HG02610 (cell line): ENCODE measurements around the gene ARHGAP11A.

Source experiments
- ATAC-seq: cut with Tn5 transposase; IDR thresholded peaks from one replicate; pipeline ENCODE4 v1.9.1; 2021; ENCODE audit warnings: mild to moderate bottlenecking, moderate library complexity; ENCODE audit not compliant: unreplicated experiment

The ARHGAP11A gene

DNA sequence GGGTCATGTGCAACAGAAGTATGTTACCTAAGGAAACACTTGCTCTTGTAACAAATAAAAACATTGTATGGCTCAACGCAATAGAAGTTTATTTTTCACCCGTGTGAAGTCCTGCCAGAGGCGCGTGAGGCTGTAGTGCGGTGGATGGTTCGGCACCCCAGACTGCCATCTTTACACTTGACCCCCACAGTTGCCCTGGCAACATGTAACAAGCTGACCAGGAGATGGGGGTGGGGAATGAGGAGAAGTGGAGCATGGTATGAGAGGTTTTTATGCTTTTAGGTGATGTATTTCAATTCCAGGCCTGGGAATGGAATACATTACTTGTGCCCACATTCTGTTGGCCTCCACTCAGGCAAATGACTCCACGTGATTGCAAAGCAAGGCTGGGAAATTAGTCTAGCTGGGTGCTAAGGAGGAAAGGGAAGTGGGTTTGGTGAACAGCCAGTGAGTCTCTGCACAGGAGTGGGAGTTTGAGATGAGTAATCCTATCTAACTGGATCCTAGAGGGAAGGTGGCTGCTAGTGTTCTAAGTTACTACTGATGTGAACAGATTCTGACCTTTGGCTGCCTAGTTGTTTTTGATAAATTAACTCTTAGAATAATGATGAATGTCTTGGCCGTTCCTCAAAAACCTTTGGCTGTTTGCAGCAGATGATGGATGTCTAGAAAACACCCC lies 68.7 kb downstream of the ARHGAP11A start:
- ATAC-seq: no peak

DNA sequence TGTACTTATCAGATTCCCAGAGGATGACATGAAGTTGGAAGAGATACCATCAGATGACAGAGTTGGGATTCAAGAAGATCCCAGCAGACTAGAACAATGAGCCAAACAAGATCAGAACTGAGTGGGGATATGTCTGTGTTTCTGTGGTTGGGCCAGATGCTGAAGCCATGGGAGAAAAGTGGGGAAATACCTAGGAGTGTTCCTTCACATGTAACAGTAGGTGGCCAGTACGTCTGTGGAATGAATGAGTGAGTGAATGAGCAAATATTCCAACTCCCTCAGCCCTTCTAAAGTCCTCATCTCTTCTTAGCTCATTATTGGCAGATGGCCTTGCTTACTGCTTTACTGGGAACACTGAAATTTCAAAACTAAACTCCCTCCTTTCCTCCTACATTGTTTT lies 70.3 kb downstream of the ARHGAP11A start:
- no peak for ATAC-seq

DNA sequence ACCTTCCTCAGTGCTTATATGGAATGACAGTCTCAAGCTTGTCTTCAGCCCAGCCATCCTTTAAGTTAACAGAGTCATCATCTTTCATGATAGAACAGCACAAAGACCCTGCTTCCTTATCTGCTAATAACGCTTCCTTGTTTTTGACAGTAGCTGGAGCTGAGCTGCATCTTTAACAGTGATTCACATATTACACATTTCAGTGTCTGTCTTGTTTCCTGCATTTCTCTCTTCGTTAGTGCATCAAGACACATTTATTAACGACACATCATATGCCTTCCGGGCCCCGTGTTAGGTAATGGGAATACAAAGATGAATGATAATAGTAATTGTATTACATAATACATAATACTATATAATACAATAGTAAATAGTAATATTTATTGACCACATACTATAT lies 72.3 kb downstream of the ARHGAP11A start:
- no peak for ATAC-seq

DNA sequence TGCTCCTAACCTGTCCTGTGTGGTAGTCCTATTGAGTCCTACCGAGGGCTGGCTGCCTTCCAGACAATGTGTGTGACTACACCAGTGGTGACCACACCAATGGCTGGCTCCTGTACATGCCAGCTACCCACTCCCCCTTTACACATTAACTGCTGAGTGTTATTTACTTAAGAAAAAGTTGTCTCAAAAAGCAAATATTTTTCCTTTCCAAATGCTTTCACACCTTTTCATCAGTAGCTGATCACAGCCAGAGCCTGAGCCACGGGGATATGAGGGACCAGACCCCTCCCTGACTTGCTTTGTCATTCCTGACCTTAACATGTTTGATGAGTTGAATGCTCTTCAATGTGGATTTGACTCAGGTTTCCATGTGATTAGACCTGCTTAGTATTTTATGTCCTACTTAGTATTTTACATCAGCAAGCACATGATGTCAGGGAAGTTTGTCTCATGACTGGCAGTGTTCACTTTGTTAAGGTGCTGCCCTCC lies 72.9 kb downstream of the ARHGAP11A start:
- ATAC-seq: no peak
